Measurements from ENCODE around the gene ZNF865. TPM values are rescaled to one million over a fixed set of nuclear protein-coding genes. Genes with fewer than 3 reads are reported as not detected.

ZNF865 gene
- total RNA-seq, 2 donors from 2014 or later: 11.2 to 11.4 TPM

- Histone ChIP-seq H3K4me3 (peak overlapping the region in 1 of 2 donors; percentile 69), H3K27ac (peak overlapping the region; percentile 97 to 99), H3K36me3 (no peaks in the 10 kb centered on the region), H3K4me1 (peaks cover 0 to 22% of the 10 kb centered on the region in 2 donors), H3K9me3 (no peaks in the 10 kb centered on the region), H3K27me3 (no peaks in the 10 kb centered on the region)
- TF ChIP-seq CTCF (IDR thresholded peaks at IDR 0.05): no peak
- DNase-seq (ENCODE audit: low spot score): no peak
Measured at GRCh38 chr19:55625004-55625326, 19.5 kb downstream of the ZNF865 start.

- H3K4me3 ChIP-seq: no peak overlapping the region
- peaks cover 0 to 22% of the 10 kb centered on the region in 2 donors for H3K4me1 ChIP-seq
- DNase-seq (ENCODE audit: low spot score): no peak
- H3K9me3 ChIP-seq: no peaks in the 10 kb centered on the region
- no peak for TF ChIP-seq CTCF (IDR thresholded peaks at IDR 0.05)
- H3K27me3 ChIP-seq: no peaks in the 10 kb centered on the region
- no peaks in the 10 kb centered on the region for H3K36me3 ChIP-seq
- H3K27ac ChIP-seq: no peak overlapping the region
Measured at GRCh38 chr19:55626350-55626749, 20.9 kb downstream of the ZNF865 start.

GRCh38 chr19:55632463-55632834, 27.0 kb downstream of the ZNF865 start:
- Histone ChIP-seq H3K36me3 (no peaks in the 10 kb centered on the region), H3K4me1 (peaks cover 0 to 25% of the 10 kb centered on the region in 2 donors)

GRCh38 chr19:55633861-55634260, 28.4 kb downstream of the ZNF865 start:
- Histone ChIP-seq H3K27me3 (no peaks in the 10 kb centered on the region), H3K36me3 (no peaks in the 10 kb centered on the region), H3K4me3 (no peak overlapping the region), H3K27ac (no peak overlapping the region), H3K4me1 (peaks cover 0 to 31% of the 10 kb centered on the region in 2 donors), H3K9me3 (no peaks in the 10 kb centered on the region)
- TF ChIP-seq CTCF (IDR thresholded peaks at IDR 0.05): no peak
- no peak for DNase-seq (ENCODE audit: low spot score)

More at GRCh38 chr19:55632463-55632834, 27.0 kb downstream of the ZNF865 start:
- Histone ChIP-seq H3K4me3 (no peak overlapping the region), H3K9me3 (no peaks in the 10 kb centered on the region), H3K27ac (no peak overlapping the region), H3K27me3 (no peaks in the 10 kb centered on the region)
- DNase-seq (ENCODE audit: low spot score): peak; percentile 98
- peak; percentile 65 to 89 for TF ChIP-seq CTCF (IDR thresholded peaks at IDR 0.05)

- no peak for DNase-seq (ENCODE audit: low spot score)
- peak overlapping the region; percentile 94 to 97 for H3K27ac ChIP-seq
- H3K36me3 ChIP-seq: no peaks in the 10 kb centered on the region
- TF ChIP-seq CTCF (IDR thresholded peaks at IDR 0.05): no peak
- peak overlapping the region; percentile 86 to 87 for H3K4me3 ChIP-seq
- H3K27me3 ChIP-seq: no peaks in the 10 kb centered on the region
- no peaks in the 10 kb centered on the region for H3K9me3 ChIP-seq
- H3K4me1 ChIP-seq: peaks cover 0 to 45% of the 10 kb centered on the region in 2 donors
Measured at GRCh38 chr19:55635334-55635717, 29.9 kb downstream of the ZNF865 start.

GRCh38 chr19:55635856-55636440, 30.5 kb downstream of the ZNF865 start:
- no peaks in the 10 kb centered on the region for H3K36me3 ChIP-seq
- DNase-seq (ENCODE audit: low spot score): no peak
- no peaks in the 10 kb centered on the region for H3K27me3 ChIP-seq
- no peak for TF ChIP-seq CTCF (IDR thresholded peaks at IDR 0.05)
- peak overlapping the region; percentile 94 to 97 for H3K27ac ChIP-seq
- H3K4me3 ChIP-seq: peak overlapping the region; percentile 86 to 87
- peaks cover 0 to 48% of the 10 kb centered on the region in 2 donors for H3K4me1 ChIP-seq
- H3K9me3 ChIP-seq: no peaks in the 10 kb centered on the region
